Neural crest cell (in vitro differentiated cells): ENCODE results near the gene ITGA2B. TPM values are rescaled to one million over a fixed set of nuclear protein-coding genes. Genes with fewer than 3 reads are reported as not detected.
A peak's percentile ranks its signal among the peaks of the same experiment; 100 is the strongest.

Source experiments
- DNase-seq: peaks from one replicate; pipeline ENCODE4 v3.0.0; 2021; ENCODE audit warnings: low read depth, mixed read lengths, low spot score
- H3K27ac Mint-ChIP-seq: one replicate; pipeline ENCODE4 v1.8.0; 2021; ENCODE audit warnings: mild to moderate bottlenecking, mixed read lengths; ENCODE audit not compliant: unreplicated experiment
- H3K27me3 Mint-ChIP-seq: 2 replicates; pipeline ENCODE4 v1.8.0; 2021; ENCODE audit warnings: low read depth, mild to moderate bottlenecking, mixed read lengths
- H3K36me3 Mint-ChIP-seq: 2 replicates; pipeline ENCODE4 v1.8.0; 2021; ENCODE audit warnings: low read depth, mild to moderate bottlenecking, mixed read lengths
- H3K4me1 Mint-ChIP-seq: 2 replicates; pipeline ENCODE4 v1.8.0; 2021; ENCODE audit warnings: mixed read lengths
- H3K4me3 Mint-ChIP-seq: one replicate; pipeline ENCODE4 v1.8.0; 2021; ENCODE audit warnings: mild to moderate bottlenecking, mixed read lengths
- H3K9me3 Mint-ChIP-seq: 2 replicates; pipeline ENCODE4 v1.8.0; 2021; ENCODE audit warnings: mixed read lengths
- CTCF ChIP-seq: fragments of 200-600 bp; sonication (generic); conservative IDR thresholded peaks from 2 replicates; pipeline ENCODE4 v1.5.0; 2021; ENCODE audit warnings: antibody characterized with exemption, mild to moderate bottlenecking
- total RNA-seq: library from RNA; stranded (reverse); gene quantifications from 2 replicates; pipeline ENCODE4 v1.2.1, GENCODE V29; 2021

Gene ITGA2B
- total RNA-seq, 1 donor from 2014 or later: 7.3 TPM

DNA sequence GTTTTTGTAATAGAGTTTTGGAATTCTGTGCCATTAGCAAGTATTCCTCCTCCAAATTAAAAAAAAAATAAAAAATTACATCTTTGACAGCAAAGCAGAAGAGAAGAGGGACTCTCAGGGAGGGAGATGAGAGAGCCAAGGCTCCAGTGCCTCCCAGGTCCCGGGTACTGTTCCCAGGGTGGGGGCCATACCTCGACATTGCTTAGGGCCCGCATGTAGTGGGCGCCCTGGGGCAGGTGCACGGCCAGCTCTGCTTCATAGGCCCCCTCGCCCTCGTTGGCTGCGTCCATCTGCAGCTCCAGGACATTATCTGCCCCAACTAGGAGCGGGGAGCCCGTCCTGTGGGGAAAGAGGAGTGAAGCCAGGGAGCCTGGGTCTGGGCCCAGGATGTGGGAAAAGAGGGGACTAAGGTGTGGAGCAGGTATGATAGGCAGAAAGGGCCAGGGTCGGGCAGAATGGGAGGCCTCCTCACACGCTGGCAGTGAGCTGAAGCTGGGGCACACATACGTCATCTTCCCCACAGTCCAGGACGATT lies 11.2 kb downstream of the ITGA2B start:
- DNase-seq: no peak
- H3K27ac Mint-ChIP-seq: no peak overlapping the region

DNA sequence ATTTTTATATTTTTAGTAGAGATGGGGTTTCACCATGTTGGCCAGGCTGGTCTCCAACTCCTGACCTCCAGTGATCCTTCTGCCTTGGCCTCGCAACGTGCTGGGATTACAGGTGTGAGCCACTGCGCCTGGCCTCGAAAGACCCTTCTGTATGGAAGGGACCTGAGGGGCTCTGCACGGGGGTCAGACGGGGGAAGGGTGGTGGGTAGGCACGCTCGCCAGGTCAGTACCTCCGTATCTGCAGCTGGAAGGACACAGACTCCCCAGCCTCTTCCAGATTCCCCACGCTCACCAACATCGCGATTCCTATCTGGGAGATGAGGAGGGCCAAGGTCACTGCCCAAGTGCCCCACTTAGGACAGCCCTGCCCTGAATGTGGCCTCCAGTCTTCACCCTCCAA lies 12.7 kb downstream of the ITGA2B start:
- Mint-ChIP-seq H3K27me3 (peaks cover 6% of the 10 kb centered on the region), H3K4me1 (no peaks in the 10 kb centered on the region), H3K36me3 (no peaks in the 10 kb centered on the region), H3K27ac (no peak overlapping the region), H3K9me3 (no peaks in the 10 kb centered on the region), H3K4me3 (no peak overlapping the region)
- no peak for TF ChIP-seq CTCF
- no peak for DNase-seq

More for the DNA sequence above, 11.2 kb downstream of the ITGA2B start:
- H3K9me3 Mint-ChIP-seq: no peaks in the 10 kb centered on the region
- no peaks in the 10 kb centered on the region for H3K36me3 Mint-ChIP-seq
- peak overlapping the region; percentile 24 for H3K4me3 Mint-ChIP-seq
- peaks cover 5% of the 10 kb centered on the region for H3K4me1 Mint-ChIP-seq
- peaks cover 19% of the 10 kb centered on the region for H3K27me3 Mint-ChIP-seq
- no peak for TF ChIP-seq CTCF

- peak; percentile 46 for DNase-seq
- Mint-ChIP-seq H3K36me3 (no peaks in the 10 kb centered on the region), H3K4me1 (no peaks in the 10 kb centered on the region), H3K27ac (no peak overlapping the region), H3K4me3 (no peak overlapping the region), H3K27me3 (peaks cover 5% of the 10 kb centered on the region), H3K9me3 (no peaks in the 10 kb centered on the region)
- TF ChIP-seq CTCF: peak; percentile 52
Observed at GRCh38 chr17:44376124-44376523, 13.3 kb downstream of the ITGA2B start.

- no peak for TF ChIP-seq CTCF
- H3K4me1 Mint-ChIP-seq: no peaks in the 10 kb centered on the region
- H3K4me3 Mint-ChIP-seq: no peak overlapping the region
- DNase-seq: no peak
- H3K27ac Mint-ChIP-seq: no peak overlapping the region
- H3K36me3 Mint-ChIP-seq: no peaks in the 10 kb centered on the region
- H3K9me3 Mint-ChIP-seq: no peaks in the 10 kb centered on the region
- H3K27me3 Mint-ChIP-seq: peaks cover 5% of the 10 kb centered on the region
Observed at GRCh38 chr17:44375196-44376017, 14.0 kb downstream of the ITGA2B start.

- no peak for DNase-seq
- Mint-ChIP-seq H3K9me3 (no peaks in the 10 kb centered on the region), H3K36me3 (no peaks in the 10 kb centered on the region), H3K4me3 (no peak overlapping the region), H3K27me3 (peaks cover 5% of the 10 kb centered on the region), H3K27ac (no peak overlapping the region), H3K4me1 (peaks cover 3% of the 10 kb centered on the region)
- TF ChIP-seq CTCF: no peak
Observed at GRCh38 chr17:44374306-44375195, 14.9 kb downstream of the ITGA2B start.
